DOHH2 (cell line): Measurements from ENCODE around the gene QKI.

ENCODE experiments used
- H3F3A ChIP-seq: fragments of 200-600 bp; sonication (generic), shearing (Covaris generic); 2 replicates; pipeline ENCODE4 v1.6.0; 2016; ENCODE audit warnings: antibody characterized with exemption, mild to moderate bottlenecking; ENCODE audit not compliant: control insufficient read depth, insufficient read depth
- H3K27ac ChIP-seq: fragments of 200-600 bp; sonication (generic); 2 replicates; pipeline ENCODE4 v1.5.1; 2014; ENCODE audit warnings: low read depth, mild to moderate bottlenecking, low read length, moderate library complexity
- H3K27me3 ChIP-seq: fragments of 200-600 bp; sonication (generic); 2 replicates; pipeline ENCODE4 v1.6.1; 2014; ENCODE audit warnings: mild to moderate bottlenecking, low read length, mixed read lengths; ENCODE audit not compliant: control insufficient read depth
- H3K36me3 ChIP-seq: fragments of 200-600 bp; sonication (generic); 2 replicates; pipeline ENCODE4 v1.6.1; 2014; ENCODE audit warnings: mild to moderate bottlenecking, low read length, moderate library complexity, mixed read lengths; ENCODE audit not compliant: control insufficient read depth
- H3K4me1 ChIP-seq: fragments of 200-600 bp; sonication (generic); 2 replicates; pipeline ENCODE4 v1.6.1; 2014; ENCODE audit warnings: mild to moderate bottlenecking, low read length, mixed read lengths; ENCODE audit not compliant: control insufficient read depth
- H3K4me2 ChIP-seq: fragments of 200-600 bp; sonication (generic); 2 replicates; pipeline ENCODE4 v1.6.0; 2014; ENCODE audit warnings: mild to moderate bottlenecking, low read length, moderate library complexity
- H3K4me3 ChIP-seq: fragments of 200-600 bp; sonication (generic); 2 replicates; pipeline ENCODE4 v1.5.1; 2014; ENCODE audit warnings: mild to moderate bottlenecking, low read length, mixed read lengths
- H3K79me2 ChIP-seq: fragments of 200-600 bp; sonication (generic); 2 replicates; pipeline ENCODE4 v1.6.1; 2014; ENCODE audit warnings: mild to moderate bottlenecking, low read length, mixed read lengths; ENCODE audit not compliant: control insufficient read depth
- H3K9me2 ChIP-seq: fragments of 200-600 bp; sonication (generic); replicated peaks from 2 replicates; pipeline ENCODE4 v1.6.1; 2014; ENCODE audit warnings: mild to moderate bottlenecking, low read length, mixed read lengths; ENCODE audit not compliant: control insufficient read depth
- H3K9me3 ChIP-seq: fragments of 200-600 bp; sonication (generic); 2 replicates; pipeline ENCODE4 v1.6.1; 2014; ENCODE audit warnings: antibody characterized with exemption, low read length, mixed read lengths; ENCODE audit not compliant: control insufficient read depth, insufficient read depth
- H4K20me1 ChIP-seq: fragments of 200-600 bp; sonication (generic); 2 replicates; pipeline ENCODE4 v1.6.0; 2014; ENCODE audit warnings: low read depth, mild to moderate bottlenecking, antibody characterized with exemption, low read length, moderate library complexity; ENCODE audit not compliant: control insufficient read depth, insufficient read depth
- EZH2phosphoT487 ChIP-seq: fragments of 200-600 bp; sonication (generic); IDR thresholded peaks from 2 replicates; pipeline ENCODE4 v1.6.1; 2017; ENCODE audit warnings: borderline replicate concordance, mild to moderate bottlenecking, antibody characterized with exemption, low read length, moderate library complexity, mixed read lengths
- TF ChIP-seq, protein P1 (sequence below): fragments of 200-600 bp; sonication (generic); IDR thresholded peaks from one replicate; pipeline ENCODE4 v1.5.1; 2014; ENCODE audit warnings: antibody characterized with exemption, mild to moderate bottlenecking, low read depth, low read length; ENCODE audit not compliant: poor library complexity, severe bottlenecking

The QKI gene

DNA sequence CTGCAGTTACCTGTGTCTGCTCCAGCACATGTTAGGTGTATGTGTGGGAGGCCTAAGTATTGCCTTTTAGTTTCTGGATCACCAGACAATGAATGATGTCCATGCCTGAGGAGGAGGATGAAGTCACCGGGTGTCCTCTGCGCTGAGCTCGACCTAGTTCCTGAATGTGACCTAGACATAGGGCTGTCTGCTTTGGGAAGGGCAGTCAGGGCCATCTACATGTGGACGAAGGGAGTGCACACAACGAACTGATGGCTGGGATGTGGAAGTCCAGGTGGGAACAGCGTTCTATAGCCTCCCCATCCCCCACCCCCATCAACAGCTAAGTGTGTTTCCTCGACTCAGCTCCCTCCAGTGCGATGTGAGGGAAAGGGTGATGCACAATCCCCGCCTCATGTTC lies 186.3 kb downstream of the QKI start:
- no peaks in the 10 kb centered on the region for H3K4me1 ChIP-seq
- H3K36me3 ChIP-seq, result no peaks in the 10 kb centered on the region
- H3K4me2 ChIP-seq, result no peak overlapping the region
- TF ChIP-seq, protein P1, sequence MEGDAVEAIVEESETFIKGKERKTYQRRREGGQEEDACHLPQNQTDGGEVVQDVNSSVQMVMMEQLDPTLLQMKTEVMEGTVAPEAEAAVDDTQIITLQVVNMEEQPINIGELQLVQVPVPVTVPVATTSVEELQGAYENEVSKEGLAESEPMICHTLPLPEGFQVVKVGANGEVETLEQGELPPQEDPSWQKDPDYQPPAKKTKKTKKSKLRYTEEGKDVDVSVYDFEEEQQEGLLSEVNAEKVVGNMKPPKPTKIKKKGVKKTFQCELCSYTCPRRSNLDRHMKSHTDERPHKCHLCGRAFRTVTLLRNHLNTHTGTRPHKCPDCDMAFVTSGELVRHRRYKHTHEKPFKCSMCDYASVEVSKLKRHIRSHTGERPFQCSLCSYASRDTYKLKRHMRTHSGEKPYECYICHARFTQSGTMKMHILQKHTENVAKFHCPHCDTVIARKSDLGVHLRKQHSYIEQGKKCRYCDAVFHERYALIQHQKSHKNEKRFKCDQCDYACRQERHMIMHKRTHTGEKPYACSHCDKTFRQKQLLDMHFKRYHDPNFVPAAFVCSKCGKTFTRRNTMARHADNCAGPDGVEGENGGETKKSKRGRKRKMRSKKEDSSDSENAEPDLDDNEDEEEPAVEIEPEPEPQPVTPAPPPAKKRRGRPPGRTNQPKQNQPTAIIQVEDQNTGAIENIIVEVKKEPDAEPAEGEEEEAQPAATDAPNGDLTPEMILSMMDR, result no peak
- no peak for TF ChIP-seq EZH2phosphoT487
- H3K27me3 ChIP-seq, result no peaks in the 10 kb centered on the region
- no peaks in the 10 kb centered on the region for H3K9me2 ChIP-seq
- H3K27ac ChIP-seq, result no peak overlapping the region
- no peaks in the 10 kb centered on the region for H3F3A ChIP-seq
- H3K9me3 ChIP-seq, result no peaks in the 10 kb centered on the region
- H4K20me1 ChIP-seq, result no peaks in the 10 kb centered on the region
- no peaks in the 10 kb centered on the region for H3K79me2 ChIP-seq
- H3K4me3 ChIP-seq, result no peak overlapping the region

DNA sequence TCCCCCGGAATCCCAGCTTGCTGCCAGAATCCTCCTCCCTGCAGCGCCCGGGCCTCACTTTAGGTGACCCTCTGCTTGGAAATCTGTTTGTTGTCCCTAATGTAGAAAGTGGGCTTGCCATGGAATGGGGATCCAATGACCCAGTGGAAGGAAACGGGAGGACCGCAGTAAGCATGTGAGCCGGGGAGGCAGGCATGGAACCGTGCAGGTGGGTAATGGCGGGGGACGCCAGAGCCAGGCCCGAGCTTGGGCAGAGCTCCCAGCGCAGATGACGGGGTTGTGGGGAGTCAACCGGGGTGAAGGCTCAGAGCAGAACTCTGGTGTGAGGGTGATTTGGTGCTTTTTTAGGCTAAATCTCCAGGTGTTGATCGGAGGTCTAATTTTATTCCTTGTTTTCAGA lies 188.3 kb downstream of the QKI start:
- H3K27ac ChIP-seq, result no peak overlapping the region
- no peaks in the 10 kb centered on the region for H3K27me3 ChIP-seq
- H3K79me2 ChIP-seq, result no peaks in the 10 kb centered on the region
- H3K9me3 ChIP-seq, result no peaks in the 10 kb centered on the region
- H3K36me3 ChIP-seq, result no peaks in the 10 kb centered on the region
- no peak overlapping the region for H3K4me3 ChIP-seq
- H3F3A ChIP-seq, result no peaks in the 10 kb centered on the region
- H4K20me1 ChIP-seq, result no peaks in the 10 kb centered on the region
- H3K4me1 ChIP-seq, result no peaks in the 10 kb centered on the region
- H3K9me2 ChIP-seq, result no peaks in the 10 kb centered on the region
- no peak for TF ChIP-seq EZH2phosphoT487
- TF ChIP-seq, protein P1, result no peak
- no peak overlapping the region for H3K4me2 ChIP-seq

DNA sequence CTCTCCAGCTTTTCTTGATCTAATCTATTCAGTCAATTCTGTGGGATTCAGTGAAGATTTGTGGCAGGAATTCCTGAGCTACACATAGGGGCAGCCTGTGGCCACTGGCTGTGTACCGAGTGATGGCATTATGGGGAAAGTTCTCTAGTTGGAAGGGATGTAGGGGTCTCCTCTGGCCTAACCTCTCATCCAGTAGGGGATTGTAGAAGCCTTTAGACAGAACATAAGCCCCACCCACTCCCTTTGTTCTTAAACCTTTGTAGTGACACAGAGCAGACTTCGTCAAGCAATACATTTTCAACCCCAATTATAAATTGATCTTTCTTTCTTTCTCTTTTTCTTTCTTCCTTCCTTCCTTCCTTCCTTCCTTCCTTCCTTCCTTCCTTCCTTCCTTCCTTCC lies 188.9 kb downstream of the QKI start:
- Histone ChIP-seq H3K4me1 (no peaks in the 10 kb centered on the region), H3F3A (no peaks in the 10 kb centered on the region), H3K4me2 (no peak overlapping the region), H3K9me3 (no peaks in the 10 kb centered on the region), H3K4me3 (no peak overlapping the region), H4K20me1 (no peaks in the 10 kb centered on the region), H3K27me3 (no peaks in the 10 kb centered on the region), H3K9me2 (no peaks in the 10 kb centered on the region), H3K27ac (no peak overlapping the region), H3K36me3 (no peaks in the 10 kb centered on the region), H3K79me2 (no peaks in the 10 kb centered on the region)
- TF ChIP-seq, protein P1, result no peak

DNA sequence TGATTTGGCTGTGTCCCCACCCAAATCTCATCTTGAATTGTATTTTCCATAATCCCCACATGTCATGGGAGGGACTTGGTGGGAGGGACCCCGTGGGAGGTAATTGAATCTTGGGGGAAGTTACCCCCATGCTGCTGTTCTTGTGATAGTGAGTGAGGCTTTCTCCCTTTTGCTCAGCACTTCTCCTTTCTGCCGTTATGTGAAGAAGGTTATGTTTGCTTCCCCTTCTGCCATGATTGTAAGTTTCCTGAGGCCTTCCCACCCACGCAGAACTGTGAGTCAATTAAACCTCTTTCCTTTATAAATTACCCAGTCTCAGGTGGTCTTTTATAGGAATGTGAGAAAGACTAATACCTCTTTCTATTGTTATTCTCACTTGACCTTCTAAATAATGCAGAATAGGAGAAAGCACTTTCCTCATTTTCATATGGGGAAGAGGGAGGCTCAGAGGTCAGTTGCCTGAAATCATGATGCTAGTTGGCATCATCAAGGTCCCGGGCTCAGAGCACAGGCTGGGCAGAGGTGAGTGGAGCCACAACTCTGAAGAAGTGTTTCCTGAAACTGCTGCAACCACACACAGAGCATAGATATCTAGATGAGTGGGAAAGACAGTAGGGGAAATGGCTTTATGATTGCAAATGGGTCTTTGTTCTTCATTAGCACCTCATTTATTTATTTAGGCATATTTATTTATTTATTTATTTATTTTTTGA lies 191.0 kb downstream of the QKI start:
- no peak overlapping the region for H3K4me2 ChIP-seq
- H3K27me3 ChIP-seq, result no peaks in the 10 kb centered on the region
- H3K79me2 ChIP-seq, result no peaks in the 10 kb centered on the region
- no peaks in the 10 kb centered on the region for H3K36me3 ChIP-seq
- H4K20me1 ChIP-seq, result no peaks in the 10 kb centered on the region
- TF ChIP-seq EZH2phosphoT487, result no peak
- TF ChIP-seq, protein P1, result no peak
- H3K9me2 ChIP-seq, result no peaks in the 10 kb centered on the region
- no peaks in the 10 kb centered on the region for H3F3A ChIP-seq
- no peak overlapping the region for H3K27ac ChIP-seq
- no peaks in the 10 kb centered on the region for H3K9me3 ChIP-seq
- no peak overlapping the region for H3K4me3 ChIP-seq
- H3K4me1 ChIP-seq, result no peaks in the 10 kb centered on the region
